Uterus (tissue), 2 donors: ENCODE results near the gene ATP8A2.

Experiments
- POLR2A ChIP-seq, 2 donors: fragments of 450-650 bp; IDR thresholded peaks; one replicate each; pipeline ENCODE4 v1.6.1; 2016; ENCODE audit warnings: antibody characterized with exemption in 2 of 2, mild to moderate bottlenecking in 1 of 2, moderate library complexity in 1 of 2
- TF ChIP-seq, protein P1 (sequence below), 4 experiments: fragments of 200-600 bp in 2 of 4; fragments of 450-650 bp in 2 of 4; sonication (generic) in 2 of 4; IDR thresholded peaks; one replicate each; pipeline ENCODE4 v1.5.1; 2016 to 2019; ENCODE audit warnings: antibody characterized with exemption in 4 of 4, mild to moderate bottlenecking in 2 of 4, moderate library complexity in 1 of 4

- TF ChIP-seq, protein P1, sequence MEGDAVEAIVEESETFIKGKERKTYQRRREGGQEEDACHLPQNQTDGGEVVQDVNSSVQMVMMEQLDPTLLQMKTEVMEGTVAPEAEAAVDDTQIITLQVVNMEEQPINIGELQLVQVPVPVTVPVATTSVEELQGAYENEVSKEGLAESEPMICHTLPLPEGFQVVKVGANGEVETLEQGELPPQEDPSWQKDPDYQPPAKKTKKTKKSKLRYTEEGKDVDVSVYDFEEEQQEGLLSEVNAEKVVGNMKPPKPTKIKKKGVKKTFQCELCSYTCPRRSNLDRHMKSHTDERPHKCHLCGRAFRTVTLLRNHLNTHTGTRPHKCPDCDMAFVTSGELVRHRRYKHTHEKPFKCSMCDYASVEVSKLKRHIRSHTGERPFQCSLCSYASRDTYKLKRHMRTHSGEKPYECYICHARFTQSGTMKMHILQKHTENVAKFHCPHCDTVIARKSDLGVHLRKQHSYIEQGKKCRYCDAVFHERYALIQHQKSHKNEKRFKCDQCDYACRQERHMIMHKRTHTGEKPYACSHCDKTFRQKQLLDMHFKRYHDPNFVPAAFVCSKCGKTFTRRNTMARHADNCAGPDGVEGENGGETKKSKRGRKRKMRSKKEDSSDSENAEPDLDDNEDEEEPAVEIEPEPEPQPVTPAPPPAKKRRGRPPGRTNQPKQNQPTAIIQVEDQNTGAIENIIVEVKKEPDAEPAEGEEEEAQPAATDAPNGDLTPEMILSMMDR (IDR thresholded peaks at IDR 0.05): no peak
- TF ChIP-seq POLR2A (IDR thresholded peaks at IDR 0.05): no peak
These were observed 435.8 kb downstream of the ATP8A2 start for GRCh38 chr13:25807562-25807961.
